ENCODE measurements around the gene CCL1. TPM values are rescaled to one million over a fixed set of nuclear protein-coding genes. Genes with fewer than 3 reads are reported as not detected.

Gene CCL1
- total and polyA plus RNA-seq, 7 donors = not detected

DNA sequence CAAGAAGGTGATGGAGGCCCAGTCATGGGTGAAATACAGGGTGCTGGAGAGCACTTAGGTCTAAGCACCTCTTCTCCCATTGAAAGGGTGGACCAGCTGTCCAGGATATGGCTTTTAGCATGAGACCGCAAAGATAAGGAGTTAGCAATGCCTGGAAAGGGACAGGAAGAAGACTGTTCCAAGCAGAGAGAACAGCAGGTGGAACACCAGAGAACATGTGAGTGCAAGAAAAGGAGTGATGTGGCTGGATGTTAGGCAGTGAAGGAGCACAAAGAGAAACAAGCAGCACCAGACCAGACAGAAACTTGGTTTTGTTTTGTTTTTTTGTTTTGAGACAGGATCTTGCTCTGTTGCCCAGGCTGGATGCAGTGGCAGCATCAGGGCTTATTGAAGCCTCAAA lies 45.4 kb upstream of the CCL1 start:
- Histone ChIP-seq H3K4me3 (no peak overlapping the region), H3K27ac (no peak overlapping the region), H3K9me3 (no peaks in the 10 kb centered on the region), H3K36me3 (ENCODE audit: insufficient read depth in 1 of 2, low read depth in 1 of 2) (no peaks in the 10 kb centered on the region), H3K27me3 (ENCODE audit: insufficient read depth in 3 of 3, low read length in 2 of 3) (peaks cover 0 to 39% (median 3%) of the 10 kb centered on the region in 3 donors), H3K4me1 (no peaks in the 10 kb centered on the region)
- DNase-seq (no peak), ATAC-seq (no peak)
- WGBS, 3 donors = 54 to 71% (median 59%) methylated on average over 1 of the region's 1 CpG
- TF ChIP-seq, protein P1, sequence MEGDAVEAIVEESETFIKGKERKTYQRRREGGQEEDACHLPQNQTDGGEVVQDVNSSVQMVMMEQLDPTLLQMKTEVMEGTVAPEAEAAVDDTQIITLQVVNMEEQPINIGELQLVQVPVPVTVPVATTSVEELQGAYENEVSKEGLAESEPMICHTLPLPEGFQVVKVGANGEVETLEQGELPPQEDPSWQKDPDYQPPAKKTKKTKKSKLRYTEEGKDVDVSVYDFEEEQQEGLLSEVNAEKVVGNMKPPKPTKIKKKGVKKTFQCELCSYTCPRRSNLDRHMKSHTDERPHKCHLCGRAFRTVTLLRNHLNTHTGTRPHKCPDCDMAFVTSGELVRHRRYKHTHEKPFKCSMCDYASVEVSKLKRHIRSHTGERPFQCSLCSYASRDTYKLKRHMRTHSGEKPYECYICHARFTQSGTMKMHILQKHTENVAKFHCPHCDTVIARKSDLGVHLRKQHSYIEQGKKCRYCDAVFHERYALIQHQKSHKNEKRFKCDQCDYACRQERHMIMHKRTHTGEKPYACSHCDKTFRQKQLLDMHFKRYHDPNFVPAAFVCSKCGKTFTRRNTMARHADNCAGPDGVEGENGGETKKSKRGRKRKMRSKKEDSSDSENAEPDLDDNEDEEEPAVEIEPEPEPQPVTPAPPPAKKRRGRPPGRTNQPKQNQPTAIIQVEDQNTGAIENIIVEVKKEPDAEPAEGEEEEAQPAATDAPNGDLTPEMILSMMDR (IDR thresholded peaks at IDR 0.05) = no peak
- intact Hi-C loops (cut with DNase I) = no loop called here

DNA sequence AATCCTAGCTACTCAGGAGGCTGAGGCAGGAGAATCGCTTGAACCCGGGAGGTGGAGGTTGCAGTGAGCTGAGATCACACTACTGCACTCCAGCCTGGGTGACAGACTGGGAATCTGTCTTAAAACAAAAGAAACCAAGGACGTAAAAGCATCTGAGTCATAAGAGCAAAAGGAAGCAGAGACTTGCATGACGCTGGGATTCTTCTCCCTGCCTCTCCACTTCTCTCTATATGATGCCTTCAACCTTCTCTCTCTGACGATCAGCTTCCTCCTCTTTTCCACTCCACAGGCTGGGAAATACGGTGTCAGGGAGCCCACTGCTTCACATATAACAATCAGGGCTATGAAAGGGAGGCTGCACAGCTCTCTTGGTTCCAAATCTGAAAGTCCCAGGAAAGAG lies 43.2 kb upstream of the CCL1 start:
- ATAC-seq (no peak), DNase-seq (no peak)
- Histone ChIP-seq H3K27me3 (ENCODE audit: insufficient read depth in 3 of 3, low read length in 2 of 3) (peaks cover 0 to 36% (median 3%) of the 10 kb centered on the region in 3 donors), H3K36me3 (ENCODE audit: insufficient read depth in 1 of 2, low read depth in 1 of 2) (no peaks in the 10 kb centered on the region), H3K4me1 (no peaks in the 10 kb centered on the region), H3K4me3 (no peak overlapping the region), H3K27ac (no peak overlapping the region), H3K9me3 (no peaks in the 10 kb centered on the region)
- TF ChIP-seq, protein P1 (IDR thresholded peaks at IDR 0.05) = no peak
- WGBS, 3 donors = 65 to 70% (median 69%) methylated on average over 6 of the region's 6 CpGs
- intact Hi-C loops (cut with DNase I) = no loop called here

DNA sequence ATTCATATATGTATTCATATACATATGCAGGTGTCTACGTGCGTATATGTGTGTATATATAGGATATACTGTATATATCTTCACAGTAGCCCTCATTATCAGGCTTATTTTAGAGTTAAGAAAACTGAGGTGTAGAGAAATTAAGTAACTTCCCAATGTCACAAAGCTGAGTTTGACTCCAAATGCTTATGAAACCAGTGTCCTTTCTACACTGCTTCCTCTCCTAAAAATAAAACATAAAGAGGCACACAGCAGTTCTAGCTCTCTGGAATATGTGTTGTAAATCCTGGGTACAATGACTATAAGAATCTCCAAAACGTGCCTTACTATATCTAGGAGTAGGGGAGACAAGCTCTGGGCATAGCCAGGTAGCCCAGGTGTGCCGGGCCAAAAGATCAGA lies 40.0 kb upstream of the CCL1 start:
- 59 to 67% (median 62%) methylated on average over 4 of the region's 4 CpGs for WGBS, 3 donors
- intact Hi-C loops (cut with DNase I) = no loop called here

DNA sequence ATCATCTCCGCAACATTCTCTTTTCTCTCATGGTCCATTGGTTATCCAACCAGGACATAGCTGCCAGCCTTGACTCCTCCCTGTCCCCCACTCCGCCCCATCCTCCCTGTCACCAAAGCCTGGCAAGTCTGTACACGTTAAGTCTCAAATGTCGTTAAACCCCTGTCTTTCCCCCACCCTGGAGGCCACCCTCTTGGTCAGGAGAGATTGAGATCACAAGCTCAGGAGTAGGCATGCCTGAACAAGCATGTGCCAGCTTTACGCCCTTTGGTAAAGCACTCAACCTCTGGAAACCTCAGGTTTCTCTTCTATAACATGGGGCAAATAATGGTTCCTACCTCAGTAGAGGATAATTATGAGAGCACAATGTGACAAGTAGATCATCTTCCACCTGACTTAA lies 38.1 kb upstream of the CCL1 start:
- Histone ChIP-seq H3K36me3 (ENCODE audit: insufficient read depth in 1 of 2, low read depth in 1 of 2) (no peaks in the 10 kb centered on the region), H3K9me3 (no peaks in the 10 kb centered on the region), H3K27ac (no peak overlapping the region), H3K4me3 (no peak overlapping the region), H3K27me3 (ENCODE audit: insufficient read depth in 3 of 3, low read length in 2 of 3) (peaks cover 0 to 9% (median 0%) of the 10 kb centered on the region in 3 donors), H3K4me1 (no peaks in the 10 kb centered on the region)
- WGBS, 3 donors = 72 to 75% (median 75%) methylated on average over 5 of the region's 5 CpGs
- ATAC-seq (no peak), DNase-seq (no peak)
- TF ChIP-seq, protein P1 (IDR thresholded peaks at IDR 0.05) = no peak
- intact Hi-C loops (cut with DNase I) = no loop called here

More for the DNA sequence above, 40.0 kb upstream of the CCL1 start:
- ATAC-seq (no peak), DNase-seq (no peak)
- TF ChIP-seq, protein P1 (IDR thresholded peaks at IDR 0.05) = no peak
- Histone ChIP-seq H3K4me1 (no peaks in the 10 kb centered on the region), H3K9me3 (no peaks in the 10 kb centered on the region), H3K4me3 (no peak overlapping the region), H3K36me3 (ENCODE audit: insufficient read depth in 1 of 2, low read depth in 1 of 2) (no peaks in the 10 kb centered on the region), H3K27me3 (ENCODE audit: insufficient read depth in 3 of 3, low read length in 2 of 3) (peaks cover 0 to 20% (median 0%) of the 10 kb centered on the region in 3 donors), H3K27ac (no peak overlapping the region)

DNA sequence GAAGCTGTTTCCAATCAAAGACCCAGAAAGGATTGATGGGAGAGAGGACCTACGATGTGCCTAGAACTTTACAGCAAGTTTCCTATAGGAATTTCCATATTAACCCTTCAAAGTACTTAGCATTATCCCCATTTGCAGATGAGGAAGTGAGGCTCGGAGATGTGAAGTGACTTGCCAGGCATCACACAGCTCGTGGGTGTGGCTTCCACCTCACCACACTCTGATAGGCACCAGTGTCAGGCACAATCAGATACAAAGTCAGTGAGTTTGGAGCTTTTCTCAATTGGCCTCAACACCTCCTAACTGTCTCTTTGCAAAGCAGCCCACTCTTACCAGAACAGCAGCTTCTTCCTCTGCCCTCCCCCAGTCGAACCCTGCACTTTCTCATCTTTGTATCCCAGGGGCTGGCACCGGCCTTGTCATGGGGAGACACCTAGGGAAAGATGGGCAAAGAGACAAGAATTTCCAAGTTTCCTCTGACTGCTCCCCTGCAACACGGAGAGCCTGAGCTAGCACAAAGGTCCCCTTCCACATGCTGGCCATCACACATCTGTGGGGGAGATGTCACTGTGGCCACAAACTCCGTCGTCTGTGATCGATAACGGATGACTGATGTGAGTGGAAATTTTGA lies 37.4 kb upstream of the CCL1 start:
- intact Hi-C loops (cut with DNase I) = no loop called here
- TF ChIP-seq, protein P1 (IDR thresholded peaks at IDR 0.05) = no peak
- 69 to 72% (median 70%) methylated on average over 10 of the region's 10 CpGs for WGBS, 3 donors
- no peak for DNase-seq
- Histone ChIP-seq H3K9me3 (no peaks in the 10 kb centered on the region), H3K27me3 (ENCODE audit: insufficient read depth in 3 of 3, low read length in 2 of 3) (peaks cover 0 to 9% (median 0%) of the 10 kb centered on the region in 3 donors), H3K27ac (no peak overlapping the region), H3K4me1 (no peaks in the 10 kb centered on the region), H3K4me3 (no peak overlapping the region), H3K36me3 (ENCODE audit: insufficient read depth in 1 of 2, low read depth in 1 of 2) (no peaks in the 10 kb centered on the region)
- no peak for ATAC-seq
